Hematopoietic multipotent progenitor cell treated with erythropoietin and hydrocortisone succinate and interleukin-3 and kit ligand, for 8 days (in vitro differentiated cells): ENCODE measurements around the gene MAGEF1.

ENCODE experiments used
- DNase-seq: peaks from one replicate; pipeline ENCODE4 v3.0.0-alpha.2; 2015

MAGEF1 gene

GRCh38 chr3:184711493-184712247 lies at the start of gene MAGEF1:
Gene MAGEF1 (minus strand): TSS chr3:184712064. CDS start chr3:184711821, 243 bp downstream.
- DNase-seq = peak; percentile 76

GRCh38 chr3:184761075-184761841 lies 49.4 kb upstream of the MAGEF1 start:
- DNase-seq = no peak

- no peak for DNase-seq
These were observed 48.6 kb upstream of the MAGEF1 start for GRCh38 chr3:184760337-184761074.

- no peak for DNase-seq
These were observed 47.9 kb upstream of the MAGEF1 start for GRCh38 chr3:184759666-184760200.

GRCh38 chr3:184758056-184758455 lies 46.2 kb upstream of the MAGEF1 start:
- DNase-seq = no peak

- no peak for DNase-seq
These were observed 45.3 kb upstream of the MAGEF1 start for GRCh38 chr3:184757022-184757651.

- no peak for DNase-seq
These were observed 44.5 kb upstream of the MAGEF1 start for GRCh38 chr3:184756151-184757021.

- no peak for DNase-seq
These were observed 43.5 kb upstream of the MAGEF1 start for GRCh38 chr3:184755315-184755731.

- no peak for DNase-seq
These were observed 40.5 kb upstream of the MAGEF1 start for GRCh38 chr3:184752361-184752760.

- DNase-seq = no peak
These were observed 39.6 kb upstream of the MAGEF1 start for GRCh38 chr3:184751204-184752040.

- DNase-seq = no peak
These were observed 38.7 kb upstream of the MAGEF1 start for GRCh38 chr3:184750349-184751083.

- DNase-seq = no peak
These were observed 37.4 kb upstream of the MAGEF1 start for GRCh38 chr3:184749168-184749744.

- DNase-seq = no peak
These were observed 36.6 kb upstream of the MAGEF1 start for GRCh38 chr3:184748219-184749135.

GRCh38 chr3:184746131-184747120 lies 34.6 kb upstream of the MAGEF1 start:
- no peak for DNase-seq

- no peak for DNase-seq
These were observed 33.7 kb upstream of the MAGEF1 start for GRCh38 chr3:184745526-184745925.

GRCh38 chr3:184743248-184743647 lies 31.4 kb upstream of the MAGEF1 start:
- no peak for DNase-seq

GRCh38 chr3:184742676-184743135 lies 30.8 kb upstream of the MAGEF1 start:
- no peak for DNase-seq
